H9 (cell line): ENCODE data around the gene ZMPSTE24. TPM values are rescaled to one million over a fixed set of nuclear protein-coding genes. Genes with fewer than 3 reads are reported as not detected.

Experiments used
- DNase-seq: peaks from one replicate; pipeline ENCODE4 v3.0.0-alpha.2; 2017
- H2AFZ ChIP-seq: one replicate; pipeline ENCODE4 v1.6.1; 2013; ENCODE audit warnings: mild to moderate bottlenecking, low read length, control low read depth, moderate library complexity
- H2AK5ac ChIP-seq: 2 replicates; pipeline ENCODE4 v1.6.1; 2013; ENCODE audit warnings: low read length, control low read depth, mixed read lengths; ENCODE audit not compliant: insufficient read length
- H2BK120ac ChIP-seq: one replicate; pipeline ENCODE4 v1.6.1; 2013; ENCODE audit warnings: low read depth, mild to moderate bottlenecking, low read length, control low read depth, inconsistent platforms; ENCODE audit not compliant: poor library complexity, severe bottlenecking
- H2BK12ac ChIP-seq: 2 replicates; pipeline ENCODE4 v1.6.1; 2013; ENCODE audit warnings: low read length, control low read depth, mixed read lengths, low read depth; ENCODE audit not compliant: insufficient read length
- H2BK15ac ChIP-seq: 2 replicates; pipeline ENCODE4 v1.6.1; 2013; ENCODE audit warnings: low read depth, low read length, control low read depth
- H2BK20ac ChIP-seq: one replicate; pipeline ENCODE4 v1.6.1; 2013; ENCODE audit warnings: low read depth, mild to moderate bottlenecking, low read length, control low read depth, inconsistent platforms; ENCODE audit not compliant: poor library complexity, severe bottlenecking
- H2BK5ac ChIP-seq: 2 replicates; pipeline ENCODE4 v1.6.1; 2013; ENCODE audit warnings: low read length, control low read depth, mixed read lengths; ENCODE audit not compliant: insufficient read length
- H3K14ac ChIP-seq: 2 replicates; pipeline ENCODE4 v1.6.1; 2013; ENCODE audit warnings: low read length, control low read depth; ENCODE audit not compliant: insufficient read depth
- H3K18ac ChIP-seq: 2 replicates; pipeline ENCODE4 v1.6.1; 2013; ENCODE audit warnings: low read depth, mild to moderate bottlenecking, mixed read lengths, low read length, control low read depth; ENCODE audit not compliant: insufficient read length
- H3K23ac ChIP-seq: 2 replicates; pipeline ENCODE4 v1.6.1; 2013; ENCODE audit warnings: low read length, control low read depth, mixed read lengths, low read depth; ENCODE audit not compliant: insufficient read length
- H3K23me2 ChIP-seq: 2 replicates; pipeline ENCODE4 v1.6.1; 2013; ENCODE audit warnings: low read depth, mild to moderate bottlenecking, mixed read lengths, low read length, control low read depth; ENCODE audit not compliant: insufficient read length, poor library complexity, severe bottlenecking
- H3K27ac ChIP-seq: 2 replicates; pipeline ENCODE4 v1.5.1; 2013; ENCODE audit warnings: low read length, control low read depth, mixed read lengths, low read depth; ENCODE audit not compliant: insufficient read length
- H3K27me3 ChIP-seq: 2 replicates; pipeline ENCODE4 v1.6.1; 2013; ENCODE audit warnings: low read length, control low read depth, inconsistent platforms; ENCODE audit not compliant: insufficient read depth
- H3K4ac ChIP-seq: 2 replicates; pipeline ENCODE4 v1.6.1; 2013; ENCODE audit warnings: low read depth, mild to moderate bottlenecking, control low read depth, inconsistent platforms, low read length, moderate library complexity
- H3K4me1 ChIP-seq: 2 replicates; pipeline ENCODE4 v1.6.1; 2013; ENCODE audit warnings: low read length, control low read depth, inconsistent platforms; ENCODE audit not compliant: insufficient read depth
- H3K4me2 ChIP-seq: 2 replicates; pipeline ENCODE4 v1.6.1; 2013; ENCODE audit warnings: low read length, control low read depth, mixed read lengths; ENCODE audit not compliant: insufficient read length, insufficient read depth
- H3K56ac ChIP-seq: 2 replicates; pipeline ENCODE4 v1.6.1; 2013; ENCODE audit warnings: low read depth, mild to moderate bottlenecking, mixed read lengths, low read length, control low read depth; ENCODE audit not compliant: insufficient read length
- H3K79me1 ChIP-seq: 2 replicates; pipeline ENCODE4 v1.6.1; 2013; ENCODE audit warnings: low read depth, mild to moderate bottlenecking, moderate library complexity, low read length, control low read depth, inconsistent platforms; ENCODE audit not compliant: insufficient read depth, poor library complexity, severe bottlenecking
- H3K79me2 ChIP-seq: 2 replicates; pipeline ENCODE4 v1.6.1; 2013; ENCODE audit warnings: low read length, control low read depth, inconsistent platforms; ENCODE audit not compliant: insufficient read depth
- H3K9ac ChIP-seq: 2 replicates; pipeline ENCODE4 v1.6.1; 2013; ENCODE audit warnings: low read length, control low read depth, mixed read lengths; ENCODE audit not compliant: insufficient read length; ENCODE audit errors: extremely low read depth
- H3K9me3 ChIP-seq: one replicate; pipeline ENCODE4 v1.6.1; 2013; ENCODE audit warnings: low read depth, low read length, inconsistent platforms; ENCODE audit not compliant: control insufficient read depth
- H3T11ph ChIP-seq: one replicate; pipeline ENCODE4 v1.6.1; 2013; ENCODE audit warnings: mild to moderate bottlenecking, low read length, control low read depth, inconsistent platforms
- H4K20me1 ChIP-seq: one replicate; pipeline ENCODE4 v1.6.1; 2013; ENCODE audit not compliant: control insufficient read depth, insufficient read length, insufficient read depth
- H4K5ac ChIP-seq: 2 replicates; pipeline ENCODE4 v1.6.1; 2013; ENCODE audit warnings: low read depth, mild to moderate bottlenecking, mixed read lengths, low read length, control low read depth; ENCODE audit not compliant: insufficient read length
- H4K8ac ChIP-seq: replicated peaks from 2 replicates; pipeline ENCODE4 v1.6.1; 2013; ENCODE audit warnings: low read length, control low read depth, mixed read lengths, low read depth; ENCODE audit not compliant: insufficient read length
- H4K91ac ChIP-seq: 2 replicates; pipeline ENCODE4 v1.6.1; 2013; ENCODE audit warnings: low read depth, mild to moderate bottlenecking, moderate library complexity, mixed read lengths, low read length, control low read depth; ENCODE audit not compliant: insufficient read length
- H3K27ac Mint-ChIP-seq, 3 experiments: 2 replicates in 2 of 3; 3 replicates in 1 of 3; pipeline ENCODE4 v1.8.0; 2020 to 2021; ENCODE audit warnings: mixed read lengths in 3 of 3, mild to moderate bottlenecking in 1 of 3, moderate library complexity in 1 of 3
- H3K27me3 Mint-ChIP-seq: 2 replicates; pipeline ENCODE4 v1.8.0; 2021; ENCODE audit warnings: low read depth, mild to moderate bottlenecking, moderate library complexity, mixed read lengths
- H3K36me3 Mint-ChIP-seq, 3 experiments: 2 replicates in 2 of 3; 3 replicates in 1 of 3; pipeline ENCODE4 v1.8.0; 2020 to 2021; ENCODE audit warnings: low read depth in 3 of 3, mixed read lengths in 3 of 3; ENCODE audit not compliant: insufficient read depth in 1 of 3
- H3K4me1 Mint-ChIP-seq, 2 experiments: 2 replicates each; pipeline ENCODE4 v1.8.0; 2020; ENCODE audit warnings: mixed read lengths in 2 of 2
- H3K4me3 Mint-ChIP-seq, 2 experiments: 2 replicates in 1 of 2; 3 replicates in 1 of 2; pipeline ENCODE4 v1.8.0; 2020 to 2021; ENCODE audit warnings: mild to moderate bottlenecking in 2 of 2, mixed read lengths in 2 of 2, moderate library complexity in 1 of 2
- H3K9me3 Mint-ChIP-seq, 2 experiments: 2 replicates in 1 of 2; 3 replicates in 1 of 2; pipeline ENCODE4 v1.8.0; 2020; ENCODE audit warnings: mild to moderate bottlenecking in 2 of 2, mixed read lengths in 2 of 2, moderate library complexity in 1 of 2
- CTCF ChIP-seq: fragments of 200-600 bp; sonication (generic); conservative IDR thresholded peaks from 3 replicates; pipeline ENCODE4 v1.8.0; 2021; ENCODE audit warnings: antibody characterized with exemption, mild to moderate bottlenecking
- WGBS: extraction: QIAGEN DNeasy Blood & Tissue Kit; methylation state at CpG from one replicate; pipeline ENCODE4 v1.1.7; 2013; ENCODE audit warnings: missing lambda C conversion rate, low lambda C conversion rate, mixed read lengths; ENCODE audit not compliant: insufficient read length; ENCODE audit errors: extremely low coverage; 5-methylcytosine and 5-hydroxymethylcytosine counted together
- total RNA-seq: library from RNA; stranded (reverse); gene quantifications from 2 replicates; pipeline ENCODE4 v1.2.1, GENCODE V29; 2021

The ZMPSTE24 gene
- total RNA-seq, 1 experiment from 2014 or later, result 47.6 TPM

GRCh38 chr1:40251456-40251855 is 6.6 kb upstream of the ZMPSTE24 start:
- Histone ChIP-seq H4K20me1 (no peaks in the 10 kb centered on the region), H3K14ac (no peak overlapping the region), H3K79me1 (no peaks in the 10 kb centered on the region), H3K9ac (no peak overlapping the region), H4K8ac (no peak overlapping the region), H4K91ac (no peak overlapping the region), H3K27ac (no peak overlapping the region), H2AK5ac (no peak overlapping the region), H3K9me3 (no peaks in the 10 kb centered on the region), H4K5ac (no peak overlapping the region), H2AFZ (no peak overlapping the region), H3K56ac (no peak overlapping the region), H2BK15ac (no peak overlapping the region), H2BK12ac (no peak overlapping the region), H3K4me2 (no peak overlapping the region), H3K4me1 (no peaks in the 10 kb centered on the region), H3K79me2 (no peaks in the 10 kb centered on the region), H3K4ac (no peak overlapping the region), H3K18ac (no peak overlapping the region), H3K27me3 (no peaks in the 10 kb centered on the region), H2BK120ac (no peak overlapping the region), H2BK20ac (no peak overlapping the region), H2BK5ac (no peak overlapping the region), H3T11ph (no peak overlapping the region), H3K23ac (no peak overlapping the region), H3K23me2 (no peaks in the 10 kb centered on the region)
- H3K36me3 Mint-ChIP-seq, result no peaks in the 10 kb centered on the region
- no peaks in the 10 kb centered on the region for H3K9me3 Mint-ChIP-seq
- H3K27me3 Mint-ChIP-seq, result no peaks in the 10 kb centered on the region; the same call in 1 of the 2 replicates
- WGBS, result no CpG with 5 or more reads among the region's 4 CpGs
- peaks cover under 1 to 1% of the 10 kb centered on the region in 2 experiments; a peak in 3 of 4 replicates for H3K4me1 Mint-ChIP-seq
- H3K4me3 Mint-ChIP-seq, result no peak overlapping the region
- no peak overlapping the region; a peak in 1 of 7 replicates for H3K27ac Mint-ChIP-seq
- TF ChIP-seq CTCF, result no peak
- DNase-seq, result no peak
